Stimulated activated CD4-positive, alpha-beta T cell treated with anti-CD3 and anti-CD28 coated beads, Interleukin-4, amount 100 ng/mL, for 4 hours (primary cell): ENCODE results near the gene KLF12.

Experiments used
- DNase-seq, 2 experiments: peaks; one replicate each; pipeline ENCODE4 v3.0.0-alpha.2; 2020

The KLF12 gene

DNA sequence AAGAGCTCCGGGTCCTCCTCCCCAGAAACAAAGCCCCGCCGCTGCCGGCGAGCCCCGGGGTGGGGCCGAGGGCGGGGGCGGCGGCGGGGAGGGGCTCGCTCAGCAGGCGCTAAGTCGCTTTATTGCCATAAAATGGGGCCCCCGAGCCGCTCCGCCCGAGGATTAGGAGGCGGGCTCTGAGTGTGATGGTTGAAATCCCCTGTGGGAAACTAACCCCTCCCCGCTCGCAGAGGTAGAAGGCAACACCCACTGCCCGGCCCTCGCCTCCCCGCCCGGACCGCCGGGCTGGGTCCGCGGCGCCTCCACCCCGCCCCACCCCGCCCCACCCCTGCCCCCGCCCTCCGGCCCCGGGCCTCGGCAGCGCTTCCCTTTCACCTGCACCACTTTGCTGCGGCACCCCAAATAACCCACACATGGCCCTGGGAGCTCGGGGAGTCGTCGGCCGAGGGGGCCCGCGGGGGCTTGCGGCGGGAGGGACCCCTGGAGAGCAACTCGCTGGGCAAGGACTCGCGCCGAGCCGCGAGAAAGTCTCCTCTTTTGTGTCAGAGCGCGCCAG lies at the start of gene KLF12:
Gene KLF12, minus strand, starts transcription at position 184 of the 556 bp plus-strand sequence.
- peak; percentile 85 to 92 for DNase-seq

DNA sequence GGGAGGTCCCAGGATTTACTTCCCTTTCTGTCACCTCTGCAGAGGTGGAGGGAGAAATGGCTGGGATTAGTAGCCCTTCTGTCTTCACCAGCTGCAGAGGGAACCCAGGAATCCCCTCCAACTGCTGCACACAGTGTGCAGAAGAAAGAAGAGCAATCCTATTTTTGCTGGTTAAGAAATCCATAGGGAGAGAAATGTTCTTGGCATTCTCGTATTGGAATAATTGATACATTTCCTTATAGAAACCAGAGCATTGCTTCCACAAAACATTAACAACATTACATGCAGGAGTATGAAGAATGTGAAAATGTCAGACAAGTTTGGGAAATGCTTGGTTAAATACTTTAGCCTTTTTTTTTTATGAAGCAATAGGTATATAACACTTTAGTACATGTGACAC lies 48.3 kb upstream of the KLF12 start:
- DNase-seq = no peak

DNA sequence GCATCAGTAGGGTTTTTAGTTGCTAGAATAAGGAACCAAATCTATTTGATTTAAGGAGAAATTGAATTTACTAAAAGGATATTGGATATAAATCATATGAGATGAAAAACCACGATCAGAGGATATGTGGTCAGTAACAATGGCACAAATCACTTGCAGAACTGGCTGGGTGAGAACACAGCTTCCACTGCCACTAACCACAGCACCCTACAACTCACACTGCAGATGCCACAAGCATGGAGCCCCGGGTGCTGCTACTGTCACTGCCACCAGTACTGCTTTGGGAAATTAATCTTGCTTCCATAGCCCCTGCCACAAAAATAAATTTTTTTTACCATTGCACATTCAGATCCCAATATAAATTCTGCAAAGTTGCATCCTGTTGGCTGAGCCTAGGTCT lies 40.6 kb upstream of the KLF12 start:
- DNase-seq = no peak

DNA sequence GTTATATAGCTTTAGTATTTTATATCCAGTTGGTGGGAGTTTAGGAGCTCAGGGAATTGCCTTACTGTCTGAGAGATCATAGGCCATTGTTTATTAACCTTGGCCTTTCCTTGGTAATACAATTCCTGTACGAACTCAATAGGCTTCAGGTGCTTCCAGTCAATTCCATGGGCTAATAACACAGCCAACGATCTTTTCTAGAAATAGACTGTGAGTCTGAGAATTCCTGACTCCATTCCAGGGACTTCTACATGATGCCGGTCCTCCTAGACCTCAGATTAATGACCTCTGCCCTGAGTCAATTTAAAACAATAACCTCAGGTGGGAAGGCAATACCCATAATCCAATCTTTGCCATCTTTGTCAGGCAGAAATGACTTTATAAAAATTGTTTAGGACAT lies 39.6 kb upstream of the KLF12 start:
- no peak for DNase-seq

DNA sequence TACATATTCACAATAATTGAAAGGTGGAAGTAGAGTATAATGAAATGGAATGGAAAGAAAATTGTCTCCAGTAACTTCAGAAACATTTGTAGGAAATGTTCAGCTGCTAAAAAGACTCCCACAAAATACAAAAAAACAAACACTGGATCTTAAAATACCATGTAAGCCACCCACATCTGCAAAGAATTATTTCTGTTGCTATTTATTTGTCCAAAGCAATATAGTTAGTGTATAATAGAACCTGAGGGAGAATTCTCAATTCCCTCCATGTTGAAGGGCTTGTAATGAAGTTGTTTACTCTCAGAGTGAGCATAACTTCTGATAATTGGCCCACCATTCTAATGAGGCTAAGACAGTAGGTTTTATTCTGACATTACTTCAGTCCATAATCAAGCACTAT lies 37.4 kb upstream of the KLF12 start:
- no peak for DNase-seq

DNA sequence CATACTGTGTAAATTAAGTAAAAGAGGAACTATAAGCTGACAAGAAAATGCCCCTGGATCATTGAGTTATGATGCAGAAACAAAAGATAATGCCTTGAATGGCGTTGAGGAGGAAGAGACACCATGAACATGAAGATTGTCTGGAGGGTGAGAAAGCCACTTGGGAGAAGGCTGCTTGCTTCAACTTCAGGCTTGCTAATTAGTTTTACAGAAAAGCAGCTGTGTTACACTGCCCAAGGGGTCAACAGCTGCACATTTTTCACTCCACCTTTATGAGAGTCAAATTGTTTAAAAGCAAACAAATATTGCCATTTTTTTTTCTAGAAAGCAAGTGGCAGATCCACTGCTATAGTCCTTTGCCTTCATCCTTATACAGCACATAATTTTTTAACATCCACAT lies 35.5 kb upstream of the KLF12 start:
- no peak for DNase-seq

DNA sequence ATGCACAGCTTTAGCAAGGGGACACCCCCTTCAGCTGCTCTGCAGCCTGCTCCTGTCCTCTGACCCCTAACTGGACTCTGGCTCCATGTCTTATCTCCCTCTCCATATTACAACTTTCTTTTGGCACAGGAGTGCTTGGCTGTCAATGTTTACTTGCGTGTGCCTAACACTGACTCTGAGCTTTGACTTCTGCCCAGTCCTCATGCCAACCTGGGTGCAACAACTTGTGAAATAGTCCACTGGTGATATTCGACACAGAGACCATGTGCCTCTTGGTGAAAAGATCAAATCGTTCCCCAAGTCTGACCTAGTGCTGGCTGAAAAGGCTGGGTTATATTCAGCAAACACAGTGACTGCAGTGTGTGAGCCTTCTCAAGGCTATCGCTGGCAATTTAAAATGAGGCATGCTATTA lies 34.1 kb upstream of the KLF12 start:
- no peak for DNase-seq

DNA sequence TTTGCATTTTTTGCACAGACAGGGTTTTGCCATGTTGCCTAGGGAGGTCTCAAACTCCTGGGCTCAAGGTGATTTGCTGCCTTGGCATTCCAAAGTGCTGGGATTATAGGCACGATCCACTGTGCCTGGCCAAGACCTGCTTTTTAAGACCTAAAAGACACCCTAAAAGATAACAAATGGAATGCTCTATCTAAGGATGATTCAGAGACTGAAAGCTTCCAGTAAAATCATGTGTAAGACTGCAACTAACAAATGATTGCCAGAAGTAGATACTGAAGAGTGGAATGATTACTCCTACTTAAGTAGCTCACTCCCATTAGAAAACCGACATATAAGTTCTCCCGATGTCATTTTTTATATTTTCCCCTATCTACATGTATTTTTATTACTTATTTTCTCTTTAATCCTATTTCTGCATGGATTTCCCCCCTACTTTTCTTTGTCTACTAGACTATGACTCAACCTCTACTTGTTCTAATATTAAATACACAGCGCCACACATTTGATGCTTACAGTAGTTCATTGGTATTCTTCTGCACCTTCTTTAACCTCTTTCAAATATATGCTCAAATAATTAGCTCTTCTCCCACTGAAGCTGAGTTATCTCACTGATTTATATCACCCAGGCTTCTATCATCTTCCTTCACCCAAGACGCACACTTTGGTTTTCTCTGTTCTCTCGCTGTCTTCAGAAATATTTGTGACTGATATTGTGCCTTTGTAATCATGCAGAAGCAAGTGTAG lies 32.2 kb upstream of the KLF12 start:
- DNase-seq = no peak

DNA sequence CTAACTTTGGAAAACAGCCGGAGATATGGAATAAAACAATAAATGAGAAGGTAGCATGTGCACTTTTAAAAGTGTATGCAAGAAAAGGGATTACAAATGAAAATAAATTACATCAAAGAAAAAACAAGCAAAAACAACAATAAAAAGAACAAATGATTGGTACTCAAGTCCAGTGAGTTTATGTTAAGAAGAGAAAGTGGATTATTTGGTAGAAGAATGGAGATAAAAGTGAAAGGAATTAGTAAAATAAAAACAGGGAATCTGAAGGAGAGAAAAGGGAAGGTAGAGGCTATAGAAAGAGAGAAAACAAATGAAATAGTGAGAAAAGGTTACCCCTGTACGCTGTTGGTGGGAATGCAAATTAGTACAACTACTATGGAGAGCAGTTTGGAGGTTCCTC lies 28.6 kb upstream of the KLF12 start:
- no peak for DNase-seq

DNA sequence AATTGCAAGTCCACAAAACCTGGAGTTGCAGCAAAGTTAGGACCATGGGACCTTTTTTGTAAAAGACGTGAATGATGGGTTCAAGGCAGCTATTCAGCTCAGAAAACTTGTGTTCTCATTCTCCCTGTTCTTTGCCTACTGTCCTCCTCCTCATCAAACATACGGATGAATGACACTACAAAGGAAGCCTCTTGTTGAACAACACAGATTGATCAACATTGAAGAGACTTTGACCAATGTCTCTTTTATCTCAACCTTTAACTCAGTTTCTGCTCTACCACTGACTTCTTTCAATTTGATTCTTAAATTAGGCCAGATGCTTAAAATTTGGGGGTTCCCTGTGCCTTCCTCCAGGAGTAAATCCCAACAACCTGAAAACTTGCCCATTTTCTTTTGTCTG lies 27.9 kb upstream of the KLF12 start:
- no peak for DNase-seq

DNA sequence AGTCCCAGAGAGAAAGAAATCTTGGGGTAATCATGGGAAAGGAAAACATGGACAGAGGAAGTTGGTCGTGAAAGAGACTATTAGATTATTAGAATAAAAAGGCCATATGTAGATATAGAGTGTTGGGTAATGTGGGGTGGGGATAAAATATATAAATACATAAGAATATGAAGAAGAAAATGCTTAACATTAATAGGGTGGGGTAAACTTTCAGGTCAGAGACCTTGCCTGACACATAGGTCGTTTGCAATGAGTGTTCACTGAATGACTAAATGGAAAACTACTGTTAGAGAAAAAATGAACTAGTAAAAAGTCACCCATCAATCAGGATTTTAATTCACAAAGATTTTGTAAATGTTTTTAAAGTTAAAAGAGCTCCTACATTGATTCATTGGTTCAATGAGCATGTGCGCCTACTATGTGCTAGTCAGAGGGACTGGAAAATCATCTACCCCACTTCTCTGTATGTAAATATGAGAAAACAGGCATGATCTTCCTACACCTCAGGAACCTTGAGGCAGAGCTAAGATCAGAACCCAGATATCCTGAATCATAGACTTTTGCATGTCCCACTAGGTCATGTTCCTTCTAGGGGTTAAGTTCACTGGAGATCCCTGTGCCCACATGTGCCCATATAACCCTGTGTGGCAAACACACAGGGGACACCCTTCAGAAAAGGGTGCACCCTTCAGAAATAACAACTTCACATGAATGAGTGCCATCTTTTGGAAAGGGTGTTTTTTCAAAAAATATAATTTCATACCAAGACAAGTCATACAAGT lies 24.6 kb upstream of the KLF12 start:
- no peak for DNase-seq

DNA sequence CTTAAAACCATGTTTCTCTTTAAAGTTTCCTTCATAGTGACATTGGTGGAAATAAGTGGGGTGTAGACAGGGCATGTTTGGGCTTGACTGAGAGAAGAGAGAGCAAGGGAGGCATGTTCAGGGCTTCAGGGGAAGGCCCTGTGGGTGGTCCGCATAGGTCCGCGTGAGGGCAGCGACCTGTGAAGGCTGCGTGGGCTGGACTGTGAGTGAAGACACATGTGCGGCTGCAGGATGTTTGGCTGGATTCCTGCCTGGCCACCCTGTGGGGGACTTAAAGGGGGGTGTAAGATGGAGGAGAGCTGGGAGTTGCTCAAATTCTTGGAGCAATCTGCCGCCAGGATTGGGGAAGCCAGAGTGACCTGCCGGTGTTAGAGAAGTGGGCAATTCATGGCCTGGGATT lies 23.8 kb upstream of the KLF12 start:
- no peak for DNase-seq

DNA sequence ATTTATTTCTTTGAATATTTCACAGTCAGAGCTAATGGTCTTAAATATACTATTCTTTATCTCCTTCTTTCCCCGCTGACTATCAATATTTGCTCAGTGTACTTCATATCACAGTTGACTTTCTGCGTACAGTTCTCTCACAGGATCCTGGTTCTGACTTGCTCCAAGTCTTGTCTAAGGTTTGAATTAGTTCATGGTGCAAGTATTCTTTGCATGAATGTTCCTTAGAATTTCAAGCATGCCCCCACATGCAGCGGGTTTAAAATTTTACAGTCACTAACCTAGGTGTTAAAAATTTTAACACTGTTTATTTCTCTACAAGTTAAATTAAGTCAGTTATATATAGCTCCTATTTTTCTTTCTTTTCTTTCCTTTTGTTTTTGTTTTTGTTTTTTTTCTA lies 20.8 kb upstream of the KLF12 start:
- DNase-seq = no peak

DNA sequence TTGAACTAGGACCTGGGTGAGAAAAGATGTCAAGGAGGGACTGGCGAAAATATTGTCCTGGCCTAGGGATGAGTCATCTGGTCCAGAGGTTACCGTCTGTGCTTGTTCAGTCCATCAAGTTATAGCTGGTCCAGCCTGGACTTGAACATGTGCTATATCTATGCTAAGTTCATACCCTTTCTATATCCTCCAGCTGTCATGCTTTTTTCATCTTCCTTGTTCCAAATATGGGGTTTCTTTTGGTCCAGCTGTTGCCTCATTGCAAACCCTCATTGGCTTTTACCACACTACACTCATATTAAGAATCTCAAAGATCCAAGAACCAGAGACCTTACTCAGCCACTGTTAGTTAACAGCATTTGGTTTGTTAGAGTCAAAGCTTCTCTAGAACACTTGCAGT lies 19.1 kb upstream of the KLF12 start:
- DNase-seq = no peak

DNA sequence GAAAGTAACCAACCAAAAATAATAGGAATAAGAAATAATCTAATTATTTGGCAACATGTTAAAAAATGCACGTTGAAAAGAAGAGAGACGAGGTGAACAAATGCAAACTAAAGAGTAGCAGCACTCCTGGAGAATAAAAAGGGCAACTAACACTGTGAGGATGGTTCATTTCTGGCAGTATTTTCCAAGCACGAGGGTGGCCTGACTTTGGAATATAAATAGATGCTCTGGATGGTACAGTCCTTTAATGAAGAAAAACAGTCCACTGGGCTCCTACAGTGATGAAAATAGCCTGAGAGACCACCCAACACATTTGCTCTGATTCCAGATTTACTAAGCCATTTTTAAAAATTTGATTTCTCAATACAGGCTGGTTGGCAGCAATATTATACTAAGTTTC lies 17.7 kb upstream of the KLF12 start:
- no peak for DNase-seq

DNA sequence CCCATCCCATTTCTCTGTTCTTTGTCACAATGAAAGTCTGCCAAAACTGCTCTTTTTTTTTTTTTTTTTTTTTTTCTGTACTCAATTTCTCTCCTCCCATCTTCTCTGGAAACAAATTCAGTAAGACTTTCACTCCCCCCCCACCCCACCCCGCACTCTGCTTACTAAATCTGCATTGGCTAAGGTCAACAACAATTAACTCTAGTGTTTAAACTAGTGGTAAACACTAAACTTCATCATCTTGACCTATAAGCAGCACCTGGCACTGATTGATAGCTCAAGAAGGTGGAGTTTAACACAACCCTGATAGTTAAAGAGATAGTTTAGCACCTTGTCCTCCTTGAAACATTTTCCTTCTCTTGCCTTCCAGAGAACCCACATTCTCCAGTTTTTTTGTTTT lies 14.1 kb upstream of the KLF12 start:
- DNase-seq = no peak

DNA sequence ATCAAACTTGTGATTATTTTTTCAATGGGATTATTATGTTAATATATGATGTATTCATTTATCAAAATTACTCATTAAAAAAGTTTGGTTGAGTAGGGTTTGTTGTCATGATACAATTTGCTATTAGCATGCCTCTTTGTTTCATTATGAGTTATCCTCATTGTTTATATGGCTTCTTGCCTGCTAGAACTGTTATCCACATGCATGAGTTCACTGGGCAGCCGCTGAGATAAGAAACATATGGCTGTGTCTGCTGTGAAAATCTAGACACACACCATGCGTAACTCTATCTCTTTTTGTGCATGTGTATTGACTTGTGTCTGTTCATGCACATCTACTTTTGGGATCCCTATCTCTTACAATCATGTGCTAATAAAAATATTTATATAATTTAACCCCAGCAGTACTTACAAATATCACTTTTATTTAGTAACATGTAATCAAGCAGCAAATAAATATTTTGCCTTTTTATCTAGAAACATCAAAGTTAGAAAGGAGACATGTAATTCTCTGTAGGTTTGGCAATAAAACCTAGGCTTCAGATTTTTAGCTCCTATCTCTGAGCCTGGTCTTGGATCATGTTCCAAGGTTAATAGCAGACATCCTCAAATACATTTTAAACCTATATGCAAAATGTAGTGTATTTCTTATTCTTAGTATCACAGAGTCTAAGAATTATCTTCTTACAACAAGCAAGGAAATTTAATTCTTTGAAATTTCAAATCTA lies 11.2 kb upstream of the KLF12 start:
- DNase-seq = no peak

DNA sequence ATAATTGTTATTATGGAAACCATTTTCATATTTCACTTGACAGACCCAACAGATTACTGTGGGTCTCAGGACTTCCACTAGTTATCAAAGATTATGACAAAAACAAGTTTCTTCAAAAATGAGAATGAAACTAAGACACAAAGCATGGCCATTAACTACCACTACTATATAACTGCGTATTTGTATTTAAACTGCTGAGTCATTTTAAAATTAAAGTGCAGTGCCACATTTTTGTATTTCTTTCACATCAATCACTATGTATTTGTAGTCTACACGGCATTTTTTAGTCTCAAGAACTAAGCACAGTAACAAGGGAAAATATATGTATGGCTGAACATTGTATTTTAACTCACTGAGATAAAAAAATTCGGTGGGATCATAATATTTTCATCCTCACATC lies 10.1 kb upstream of the KLF12 start:
- no peak for DNase-seq

DNA sequence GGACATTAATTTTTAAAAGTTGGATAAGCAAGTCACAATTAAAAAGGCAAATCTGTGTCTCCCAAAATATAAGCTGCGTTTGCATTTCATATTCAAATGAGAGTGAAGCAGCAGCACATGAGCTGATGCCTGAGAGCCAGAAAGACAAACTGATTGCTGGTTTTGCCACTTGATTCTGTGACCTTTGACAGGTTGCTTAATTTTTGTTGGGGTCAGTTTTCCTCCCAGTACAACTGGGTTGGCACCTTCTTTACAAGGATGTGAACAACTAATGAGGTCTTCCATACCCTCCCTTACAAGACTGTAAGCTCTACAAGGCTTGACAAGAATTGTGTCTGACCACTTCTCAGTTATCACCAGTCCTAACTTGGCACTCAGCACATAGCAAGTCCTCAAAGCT lies 8.1 kb upstream of the KLF12 start:
- no peak for DNase-seq

DNA sequence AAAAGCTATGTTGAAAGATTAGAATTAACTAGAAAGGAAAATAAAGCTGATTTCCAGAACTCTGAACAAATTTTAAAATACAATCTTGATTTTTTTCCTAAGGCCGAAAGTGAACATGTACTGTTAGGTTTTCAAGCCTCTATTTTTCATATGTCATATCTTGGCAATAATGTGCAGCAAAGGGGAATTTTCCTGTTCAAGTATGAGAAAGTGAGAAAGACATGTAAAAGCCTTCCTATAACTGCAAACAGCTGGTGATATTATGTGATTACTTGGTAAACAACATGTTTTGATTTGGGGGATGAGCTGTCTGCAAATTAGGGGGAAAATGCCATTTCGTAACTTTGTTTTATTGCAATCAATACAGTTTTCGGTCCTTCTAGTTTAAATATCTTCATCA lies 4.0 kb upstream of the KLF12 start:
- DNase-seq = no peak

DNA sequence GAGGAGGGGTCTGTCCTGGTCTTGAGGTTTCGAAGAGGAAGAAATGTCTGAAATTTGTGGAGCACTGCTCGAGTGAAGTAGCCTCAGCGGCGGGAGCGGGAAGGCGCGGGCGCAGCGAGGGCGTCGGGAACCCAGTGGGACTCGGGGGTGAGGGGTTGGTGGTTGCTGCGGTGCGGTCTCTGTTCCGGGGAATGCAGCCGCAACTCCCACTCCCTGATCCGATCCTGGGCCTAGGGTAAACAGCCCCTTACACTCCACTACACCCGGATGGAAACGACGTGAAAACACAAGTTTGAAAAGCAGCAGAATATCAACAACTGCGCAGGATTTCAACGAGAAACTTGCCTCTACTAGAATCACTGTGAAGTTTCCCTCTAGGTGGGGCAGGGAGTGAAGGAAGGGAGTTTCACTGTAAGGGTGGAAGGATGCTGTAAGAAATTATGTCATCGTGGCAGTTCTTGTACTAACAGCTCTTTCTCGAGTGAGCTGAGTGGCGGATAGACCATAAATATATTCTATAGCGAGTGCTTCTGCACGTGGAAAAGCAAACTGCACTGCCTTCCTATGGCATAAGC lies 2.0 kb upstream of the KLF12 start:
- DNase-seq = peak; percentile 27 to 28

DNA sequence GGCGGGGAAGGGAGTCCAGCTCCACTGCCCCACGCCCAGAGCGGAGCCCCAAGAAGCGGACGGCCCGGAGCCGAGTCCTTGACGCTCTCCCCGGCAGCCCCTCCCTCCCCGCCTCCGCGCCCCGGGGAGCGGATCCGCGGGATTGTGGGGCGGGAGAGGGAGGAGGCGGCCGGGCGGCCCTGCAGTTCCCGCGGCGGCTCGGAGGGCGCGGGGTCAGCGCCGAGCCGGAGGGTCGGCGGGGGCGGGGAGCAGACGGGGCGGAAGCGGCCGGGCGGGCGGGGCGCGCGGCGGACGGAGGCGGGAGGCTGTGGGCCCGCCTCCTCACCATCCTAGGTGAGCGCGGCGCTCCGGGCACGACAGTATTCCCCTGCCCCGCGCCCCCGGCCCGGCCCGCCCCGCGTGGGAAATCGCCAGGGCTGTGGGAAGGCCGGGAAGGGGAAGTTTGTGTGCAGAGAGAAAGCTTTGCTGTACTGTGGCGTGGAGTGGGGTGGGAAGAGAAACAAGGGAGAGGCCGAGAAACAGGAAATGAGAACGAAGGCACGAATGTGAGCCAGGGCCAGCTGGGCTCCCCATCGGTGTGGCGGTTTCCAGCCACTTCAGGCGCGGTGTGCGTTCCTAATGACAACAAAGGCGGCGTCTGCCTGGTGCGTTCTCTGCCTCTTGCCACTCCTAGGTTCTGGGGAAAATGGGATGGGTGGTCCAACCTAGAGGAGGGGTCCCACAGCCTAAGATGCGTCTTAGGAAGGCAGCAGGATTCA lies 1.3 kb upstream of the KLF12 start:
- peak; percentile 37 to 57 for DNase-seq
